ENCODE data around the gene APOBEC3A.
"Not testable (repeated sequence)": the region's sequence is repeated elsewhere in the genome, so short reads cannot be mapped to it uniquely, and the experiment has no call there.

APOBEC3A gene

GRCh38 chr22:38967451-38968450 is 10.3 kb downstream of the APOBEC3A start:
- DNase-seq (ENCODE audit: low spot score in 2 of 2) = no peak
- H3K9me3 Mint-ChIP-seq = no peaks in the 10 kb centered on the region
- H3K27me3 Mint-ChIP-seq = peaks cover 70% of the 10 kb centered on the region
- ATAC-seq (replicated peaks; ENCODE audit: extremely low read depth, poor library complexity, severe bottlenecking) = peak; percentile 54
- no peak overlapping the region for H3K27ac Mint-ChIP-seq (ENCODE audit: low read depth)
- no peak overlapping the region for H3K4me3 Mint-ChIP-seq
- no peaks in the 10 kb centered on the region for H3K4me1 Mint-ChIP-seq
- H3K36me3 Mint-ChIP-seq (ENCODE audit: insufficient read depth) = peaks cover 1% of the 10 kb centered on the region

DNA sequence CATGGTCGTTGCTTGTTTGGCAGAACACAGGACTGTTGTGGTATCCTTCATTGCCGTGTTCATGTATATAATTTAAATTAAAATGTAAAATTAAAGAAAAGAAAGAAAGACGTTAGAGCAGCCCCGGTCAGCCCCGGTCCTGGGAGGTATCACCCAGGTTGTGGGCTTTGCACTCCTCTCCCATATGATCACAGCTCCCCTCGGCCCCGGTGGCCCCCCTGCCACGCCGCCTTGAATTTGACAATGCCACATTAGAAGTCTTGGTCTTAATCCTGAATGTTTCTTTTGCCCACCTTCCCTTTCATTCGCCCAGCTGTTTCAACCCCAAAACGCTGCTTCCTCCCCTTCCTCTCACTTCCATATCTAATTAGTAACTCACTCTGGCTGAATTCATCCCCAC is 11.4 kb downstream of the APOBEC3A start:
- Mint-ChIP-seq H3K27me3 (peaks cover 64% of the 10 kb centered on the region), H3K4me1 (no peaks in the 10 kb centered on the region), H3K36me3 (ENCODE audit: insufficient read depth) (peaks cover 1% of the 10 kb centered on the region), H3K9me3 (no peaks in the 10 kb centered on the region), H3K27ac (ENCODE audit: low read depth) (no peak overlapping the region), H3K4me3 (no peak overlapping the region)
- DNase-seq (ENCODE audit: low spot score in 2 of 2) = no peak
- ATAC-seq (replicated peaks; ENCODE audit: extremely low read depth, poor library complexity, severe bottlenecking) = no peak

GRCh38 chr22:38970551-38970950 is 13.1 kb downstream of the APOBEC3A start:
- no peaks in the 10 kb centered on the region for H3K4me1 Mint-ChIP-seq

DNA sequence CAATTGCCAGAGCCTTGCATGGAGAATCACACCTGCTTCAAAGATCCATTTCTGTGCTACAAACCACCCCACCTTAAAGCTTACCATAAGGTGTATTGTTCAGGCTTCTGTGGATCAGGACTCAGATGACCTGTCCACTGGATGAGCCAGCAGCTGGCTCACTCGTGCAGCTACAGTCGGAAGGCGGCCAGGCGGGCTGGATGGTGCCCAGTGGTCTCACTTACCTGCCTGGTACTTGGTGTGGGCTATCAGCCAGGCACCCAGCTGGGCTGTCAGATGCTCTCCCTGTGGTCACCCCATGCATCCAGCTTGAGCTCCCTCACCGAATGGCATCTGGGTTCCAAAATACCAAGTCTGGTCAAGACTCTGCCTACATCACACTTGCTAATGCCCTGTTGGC is 13.8 kb downstream of the APOBEC3A start:
- H3K9me3 Mint-ChIP-seq = no peaks in the 10 kb centered on the region
- peaks cover 1% of the 10 kb centered on the region for H3K36me3 Mint-ChIP-seq (ENCODE audit: insufficient read depth)
- no peak for DNase-seq (ENCODE audit: low spot score in 2 of 2)
- no peak overlapping the region for H3K4me3 Mint-ChIP-seq
- H3K4me1 Mint-ChIP-seq = no peaks in the 10 kb centered on the region
- H3K27ac Mint-ChIP-seq (ENCODE audit: low read depth) = no peak overlapping the region
- no peak for ATAC-seq (replicated peaks; ENCODE audit: extremely low read depth, poor library complexity, severe bottlenecking)
- peaks cover 40% of the 10 kb centered on the region for H3K27me3 Mint-ChIP-seq

More at GRCh38 chr22:38970551-38970950, 13.1 kb downstream of the APOBEC3A start:
- Mint-ChIP-seq H3K27ac (ENCODE audit: low read depth) (no peak overlapping the region), H3K27me3 (peaks cover 47% of the 10 kb centered on the region), H3K9me3 (no peaks in the 10 kb centered on the region), H3K36me3 (ENCODE audit: insufficient read depth) (peaks cover 1% of the 10 kb centered on the region), H3K4me3 (no peak overlapping the region)
- ATAC-seq (replicated peaks; ENCODE audit: extremely low read depth, poor library complexity, severe bottlenecking) (no peak), DNase-seq (ENCODE audit: low spot score in 2 of 2) (no peak)

GRCh38 chr22:38971791-38972190 is 14.4 kb downstream of the APOBEC3A start:
- no peaks in the 10 kb centered on the region for H3K4me1 Mint-ChIP-seq
- no peaks in the 10 kb centered on the region for H3K36me3 Mint-ChIP-seq (ENCODE audit: insufficient read depth)
- H3K9me3 Mint-ChIP-seq = no peaks in the 10 kb centered on the region
- ATAC-seq (replicated peaks; ENCODE audit: extremely low read depth, poor library complexity, severe bottlenecking) = no peak
- peaks cover 34% of the 10 kb centered on the region for H3K27me3 Mint-ChIP-seq
- H3K27ac Mint-ChIP-seq (ENCODE audit: low read depth) = no peak overlapping the region
- H3K4me3 Mint-ChIP-seq = no peak overlapping the region
- no peak for DNase-seq (ENCODE audit: low spot score in 2 of 2)

DNA sequence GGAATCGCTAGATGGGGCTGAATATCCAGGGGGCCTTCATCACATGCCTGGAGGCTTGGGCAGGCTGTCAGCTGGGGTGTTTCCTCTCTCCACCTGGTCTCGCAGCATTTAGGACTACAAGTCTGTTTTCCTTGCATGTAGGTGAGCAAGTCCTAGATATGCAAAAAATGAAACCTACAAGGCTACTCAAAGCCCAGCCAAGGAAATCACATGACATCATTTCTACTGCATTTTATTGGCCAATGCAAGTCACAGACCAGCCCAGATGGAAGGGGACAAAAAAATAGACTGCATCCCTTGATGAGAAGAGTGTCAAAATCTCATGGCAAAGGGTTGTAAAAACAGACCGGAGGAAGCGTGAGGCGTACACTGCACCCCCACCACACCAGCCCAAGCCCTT is 15.1 kb downstream of the APOBEC3A start:
- Mint-ChIP-seq H3K27ac (ENCODE audit: low read depth) (no peak overlapping the region), H3K27me3 (peaks cover 30% of the 10 kb centered on the region)
- ATAC-seq (replicated peaks; ENCODE audit: extremely low read depth, poor library complexity, severe bottlenecking) = no peak

GRCh38 chr22:38973289-38974169 is 16.1 kb downstream of the APOBEC3A start:
- no peak for ATAC-seq (replicated peaks; ENCODE audit: extremely low read depth, poor library complexity, severe bottlenecking)
- Mint-ChIP-seq H3K9me3 (no peaks in the 10 kb centered on the region), H3K36me3 (ENCODE audit: insufficient read depth) (no peaks in the 10 kb centered on the region), H3K27me3 (peaks cover 28% of the 10 kb centered on the region), H3K27ac (ENCODE audit: low read depth) (no peak overlapping the region), H3K4me1 (no peaks in the 10 kb centered on the region), H3K4me3 (no peak overlapping the region)
- peak; percentile 31 to 45 for DNase-seq (ENCODE audit: low spot score in 2 of 2)

More for the DNA sequence above, 15.1 kb downstream of the APOBEC3A start:
- H3K36me3 Mint-ChIP-seq (ENCODE audit: insufficient read depth) = no peaks in the 10 kb centered on the region
- H3K9me3 Mint-ChIP-seq = no peaks in the 10 kb centered on the region
- DNase-seq (ENCODE audit: low spot score in 2 of 2) = no peak
- H3K4me3 Mint-ChIP-seq = no peak overlapping the region
- no peaks in the 10 kb centered on the region for H3K4me1 Mint-ChIP-seq

- Mint-ChIP-seq H3K9me3 (no peaks in the 10 kb centered on the region), H3K27ac (ENCODE audit: low read depth) (no peak overlapping the region), H3K27me3 (peaks cover 20% of the 10 kb centered on the region), H3K4me3 (no peak overlapping the region), H3K36me3 (ENCODE audit: insufficient read depth) (no peaks in the 10 kb centered on the region), H3K4me1 (no peaks in the 10 kb centered on the region)
- ATAC-seq (replicated peaks; ENCODE audit: extremely low read depth, poor library complexity, severe bottlenecking) (no peak), DNase-seq (ENCODE audit: low spot score in 2 of 2) (no peak)
These were observed 16.9 kb downstream of the APOBEC3A start for GRCh38 chr22:38974170-38974825.

DNA sequence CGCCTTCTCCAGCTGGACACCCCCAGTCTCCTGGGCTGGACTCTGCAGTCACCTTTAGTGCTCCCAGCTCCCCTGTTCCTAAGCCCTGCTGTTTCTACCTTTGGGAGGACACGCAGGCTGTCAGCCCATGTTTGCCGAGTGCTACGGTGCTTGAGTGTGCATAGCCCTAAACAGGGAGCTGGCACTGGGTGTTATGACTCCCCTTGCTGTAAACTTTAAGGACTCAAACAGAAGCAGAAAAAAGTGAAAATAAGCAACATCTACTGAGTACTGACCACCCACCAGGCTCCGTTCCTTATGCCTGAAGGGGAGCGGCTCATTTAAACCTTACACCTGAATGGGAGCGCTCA is 17.4 kb downstream of the APOBEC3A start:
- ATAC-seq (replicated peaks; ENCODE audit: extremely low read depth, poor library complexity, severe bottlenecking) (no peak), DNase-seq (ENCODE audit: low spot score in 2 of 2) (no peak)
- no peak overlapping the region for H3K4me3 Mint-ChIP-seq
- no peaks in the 10 kb centered on the region for H3K4me1 Mint-ChIP-seq
- peaks cover 15% of the 10 kb centered on the region for H3K27me3 Mint-ChIP-seq
- no peaks in the 10 kb centered on the region for H3K9me3 Mint-ChIP-seq
- no peaks in the 10 kb centered on the region for H3K36me3 Mint-ChIP-seq (ENCODE audit: insufficient read depth)
- H3K27ac Mint-ChIP-seq (ENCODE audit: low read depth) = no peak overlapping the region

DNA sequence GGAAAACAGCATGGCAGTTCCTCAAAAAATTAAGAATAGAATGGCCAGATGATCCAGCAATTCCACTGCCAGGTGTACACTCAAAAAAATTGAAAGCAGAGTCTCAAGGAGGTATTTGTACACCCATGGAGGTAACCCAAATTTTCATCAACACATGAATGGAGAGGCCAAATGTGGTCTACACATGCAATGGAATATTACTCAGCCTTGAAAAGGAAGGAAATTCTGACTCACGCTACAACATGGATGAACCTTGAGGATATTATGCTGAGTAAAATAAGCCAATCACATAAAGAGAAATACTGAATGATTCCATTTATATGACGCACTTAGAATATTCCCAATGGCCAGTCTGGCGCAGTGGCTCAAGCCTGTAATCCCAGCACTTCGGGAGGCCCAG is 19.9 kb downstream of the APOBEC3A start:
- H3K27ac Mint-ChIP-seq (ENCODE audit: low read depth); H3K9me3 Mint-ChIP-seq; H3K4me3 Mint-ChIP-seq; DNase-seq (ENCODE audit: low spot score in 2 of 2); H3K27me3 Mint-ChIP-seq; ATAC-seq (replicated peaks; ENCODE audit: extremely low read depth, poor library complexity, severe bottlenecking); H3K36me3 Mint-ChIP-seq (ENCODE audit: insufficient read depth): not testable (repeated sequence)
- peaks cover 11% of the 10 kb centered on the region for H3K4me1 Mint-ChIP-seq

DNA sequence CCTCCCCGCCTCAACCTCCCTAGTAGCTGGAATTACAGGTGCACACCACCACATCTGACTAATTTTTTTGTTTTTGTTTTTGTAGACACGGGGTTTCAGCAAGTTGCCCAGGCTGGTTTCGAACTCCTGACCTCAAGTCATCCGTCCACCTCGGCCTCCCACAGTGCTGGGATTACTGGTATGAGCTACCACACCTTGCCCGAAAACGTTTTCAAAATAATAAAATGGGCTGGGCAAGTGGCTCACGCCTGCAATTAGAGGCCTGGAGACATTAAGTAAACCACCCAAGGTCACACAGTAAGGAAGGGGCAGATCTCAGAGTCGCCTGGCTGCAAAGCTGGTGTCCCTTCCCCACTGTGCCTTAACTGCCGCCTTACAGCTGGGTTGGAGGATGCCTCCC is 23.2 kb downstream of the APOBEC3A start:
- H3K36me3 Mint-ChIP-seq (ENCODE audit: insufficient read depth); ATAC-seq (replicated peaks; ENCODE audit: extremely low read depth, poor library complexity, severe bottlenecking); H3K4me3 Mint-ChIP-seq; H3K27me3 Mint-ChIP-seq; DNase-seq (ENCODE audit: low spot score in 2 of 2); H3K27ac Mint-ChIP-seq (ENCODE audit: low read depth); H3K9me3 Mint-ChIP-seq: not testable (repeated sequence)
- peaks cover 26% of the 10 kb centered on the region for H3K4me1 Mint-ChIP-seq
